ENCODE results near the gene LILRB2. TPM values are rescaled to one million over a fixed set of nuclear protein-coding genes. Genes with fewer than 3 reads are reported as not detected.

The LILRB2 gene
- polyA plus RNA-seq, 1 experiment, result not detected

GRCh38 chr19:54257116-54257480 is 23.8 kb downstream of the LILRB2 start, which contains the start of gene LILRB5:
Gene LILRB5 (minus strand): TSS chr19:54257273. CDS start chr19:54257193, 80 bp downstream.
- Histone ChIP-seq H3K36me3 (ENCODE audit: control insufficient read depth, insufficient read depth, low read length) (no peaks in the 10 kb centered on the region), H3K27me3 (ENCODE audit: control insufficient read depth, insufficient read depth, low read length) (peaks cover 6% of the 10 kb centered on the region), H3K4me3 (ENCODE audit: low read depth, low read length) (no peak within 1 kb of the TSS)
- DNase-seq (ENCODE audit: low read depth), result no peak
- TF ChIP-seq, protein P1, sequence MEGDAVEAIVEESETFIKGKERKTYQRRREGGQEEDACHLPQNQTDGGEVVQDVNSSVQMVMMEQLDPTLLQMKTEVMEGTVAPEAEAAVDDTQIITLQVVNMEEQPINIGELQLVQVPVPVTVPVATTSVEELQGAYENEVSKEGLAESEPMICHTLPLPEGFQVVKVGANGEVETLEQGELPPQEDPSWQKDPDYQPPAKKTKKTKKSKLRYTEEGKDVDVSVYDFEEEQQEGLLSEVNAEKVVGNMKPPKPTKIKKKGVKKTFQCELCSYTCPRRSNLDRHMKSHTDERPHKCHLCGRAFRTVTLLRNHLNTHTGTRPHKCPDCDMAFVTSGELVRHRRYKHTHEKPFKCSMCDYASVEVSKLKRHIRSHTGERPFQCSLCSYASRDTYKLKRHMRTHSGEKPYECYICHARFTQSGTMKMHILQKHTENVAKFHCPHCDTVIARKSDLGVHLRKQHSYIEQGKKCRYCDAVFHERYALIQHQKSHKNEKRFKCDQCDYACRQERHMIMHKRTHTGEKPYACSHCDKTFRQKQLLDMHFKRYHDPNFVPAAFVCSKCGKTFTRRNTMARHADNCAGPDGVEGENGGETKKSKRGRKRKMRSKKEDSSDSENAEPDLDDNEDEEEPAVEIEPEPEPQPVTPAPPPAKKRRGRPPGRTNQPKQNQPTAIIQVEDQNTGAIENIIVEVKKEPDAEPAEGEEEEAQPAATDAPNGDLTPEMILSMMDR (IDR thresholded peaks at IDR 0.05; ENCODE audit: insufficient read depth, low read depth, low read length), result no peak
- ChIA-PET POLR2A (no interaction called here), CTCF (interaction anchor here (1.5 to 2.2 kb wide), 2 partner anchors 9 to 13 kb away, joined by 4 to 8 read pairs; no protein-coding TSS in a partner anchor)

DNA sequence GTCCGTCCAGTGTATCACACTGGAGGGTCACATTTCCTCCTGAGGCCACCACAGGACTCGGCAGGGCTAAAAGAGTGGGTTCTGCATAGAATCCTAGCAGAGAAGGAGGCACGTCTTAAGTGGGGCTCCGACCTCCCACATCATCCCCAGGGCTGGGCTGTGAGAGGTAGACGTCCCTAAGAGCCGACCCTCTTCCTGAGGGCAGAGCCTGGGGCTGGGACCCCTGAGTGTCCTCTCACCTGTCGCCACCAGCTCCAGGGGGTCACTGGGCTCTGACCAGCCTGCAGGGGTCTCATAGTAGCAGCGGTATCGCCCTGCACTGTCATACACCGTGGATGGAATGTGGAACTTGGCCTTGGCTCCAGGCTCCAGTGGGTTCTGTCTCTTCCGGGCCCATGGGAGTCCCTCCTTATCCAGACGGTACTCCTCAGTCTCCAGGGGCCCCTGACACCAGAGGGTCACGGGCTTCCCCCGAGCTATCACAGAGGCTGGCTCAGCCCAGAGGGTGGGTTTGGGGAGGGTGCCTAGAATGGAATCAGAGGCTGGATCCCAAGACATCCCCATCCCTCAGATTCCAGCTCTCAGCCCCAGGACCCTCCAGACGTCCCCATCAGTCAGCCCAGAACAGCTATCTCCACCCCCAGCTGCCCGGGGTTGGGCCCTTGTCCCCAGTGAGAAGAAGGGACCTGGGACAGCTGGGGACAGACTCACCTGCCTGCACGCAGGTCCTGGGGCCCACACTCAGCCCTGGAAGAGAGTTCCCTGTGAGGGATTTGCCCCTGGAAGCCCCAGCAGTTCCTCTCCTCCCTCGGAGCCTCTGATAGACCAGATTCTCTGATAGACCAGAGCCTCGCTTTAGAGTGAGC is 24.4 kb downstream of the LILRB2 start:
- TF ChIP-seq, protein P1 (IDR thresholded peaks at IDR 0.05; ENCODE audit: insufficient read depth, low read depth, low read length), result no peak
- Histone ChIP-seq H3K36me3 (ENCODE audit: control insufficient read depth, insufficient read depth, low read length) (no peaks in the 10 kb centered on the region), H3K4me3 (ENCODE audit: low read depth, low read length) (no peak overlapping the region), H3K27me3 (ENCODE audit: control insufficient read depth, insufficient read depth, low read length) (peaks cover 8% of the 10 kb centered on the region)
- ChIA-PET POLR2A (no interaction called here), CTCF (interaction anchor here (1.5 to 2.2 kb wide), 2 partner anchors 10 to 13 kb away, joined by 4 to 8 read pairs; no protein-coding TSS in a partner anchor)
- DNase-seq (ENCODE audit: low read depth), result no peak

- DNase-seq (ENCODE audit: low read depth), result no peak
- no peaks in the 10 kb centered on the region for H3K36me3 ChIP-seq (ENCODE audit: control insufficient read depth, insufficient read depth, low read length)
- ChIA-PET POLR2A (no interaction called here), CTCF (no interaction called here)
- TF ChIP-seq, protein P1 (IDR thresholded peaks at IDR 0.05; ENCODE audit: insufficient read depth, low read depth, low read length), result no peak
- peaks cover 8% of the 10 kb centered on the region for H3K27me3 ChIP-seq (ENCODE audit: control insufficient read depth, insufficient read depth, low read length)
- H3K4me3 ChIP-seq (ENCODE audit: low read depth, low read length), result no peak overlapping the region
Measured at GRCh38 chr19:54255105-54255775, 25.7 kb downstream of the LILRB2 start.

DNA sequence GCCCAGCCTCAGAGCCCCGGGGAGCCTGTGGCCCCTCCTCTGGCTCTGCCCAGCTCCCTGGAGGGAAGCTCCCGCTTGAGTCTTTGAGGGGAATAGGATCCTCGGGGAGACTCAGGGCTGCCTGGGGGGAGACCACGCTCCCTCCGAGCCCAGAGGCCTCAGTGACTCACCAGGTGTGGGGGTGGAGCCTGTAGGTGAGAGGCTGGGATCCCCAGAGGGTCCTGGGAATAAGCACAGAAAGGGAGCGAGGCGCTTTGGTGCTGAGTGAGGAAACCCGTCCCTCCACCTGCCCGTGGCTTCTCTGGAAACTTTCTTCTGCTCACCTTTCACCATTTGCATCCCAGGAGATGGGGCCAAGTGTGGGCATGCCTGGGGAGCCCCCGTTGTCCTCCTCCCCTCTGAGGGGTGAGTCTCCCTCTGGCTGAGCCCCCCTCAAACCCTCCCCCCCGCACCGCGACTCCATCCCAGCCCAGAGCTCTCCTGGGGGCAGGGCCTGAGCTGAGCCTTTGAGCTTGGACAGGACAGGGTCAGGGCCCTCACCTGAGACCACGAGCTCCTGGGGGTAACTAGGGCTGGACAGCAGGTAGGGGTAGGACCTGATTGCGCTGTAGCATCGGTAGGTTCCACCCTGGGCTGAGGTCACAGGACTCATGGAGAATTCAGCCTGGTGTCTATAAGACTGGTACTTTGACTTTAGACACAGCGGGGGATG is 26.6 kb downstream of the LILRB2 start:
- DNase-seq (ENCODE audit: low read depth), result no peak
- ChIA-PET CTCF (no interaction called here), POLR2A (no interaction called here)

More for the DNA sequence above, 26.6 kb downstream of the LILRB2 start:
- no peaks in the 10 kb centered on the region for H3K36me3 ChIP-seq (ENCODE audit: control insufficient read depth, insufficient read depth, low read length)
- H3K4me3 ChIP-seq (ENCODE audit: low read depth, low read length), result no peak overlapping the region
- H3K27me3 ChIP-seq (ENCODE audit: control insufficient read depth, insufficient read depth, low read length), result peaks cover 8% of the 10 kb centered on the region
- TF ChIP-seq, protein P1 (IDR thresholded peaks at IDR 0.05; ENCODE audit: insufficient read depth, low read depth, low read length), result no peak
